Spinal cord (tissue), 10 donors: ENCODE results near the gene KCNK16. TPM values are rescaled to one million over a fixed set of nuclear protein-coding genes. Genes with fewer than 3 reads are reported as not detected.

Experiments used
- DNase-seq, 6 donors: peaks; one replicate each; pipeline versions ENCODE4 v3.0.0 to v3.0.0-alpha.2; 2013 to 2015; ENCODE audit warnings: low spot score in 6 of 6, low read depth in 4 of 6
- H3K27ac ChIP-seq: one replicate; pipeline ENCODE4 v1.5.1; 2013; ENCODE audit warnings: low read depth, low read length, control low read depth
- H3K27me3 ChIP-seq: one replicate; pipeline ENCODE4 v1.6.1; 2013; ENCODE audit warnings: low read length; ENCODE audit not compliant: control insufficient read depth, insufficient read depth
- H3K36me3 ChIP-seq: one replicate; pipeline ENCODE4 v1.6.1; 2013; ENCODE audit warnings: low read length; ENCODE audit not compliant: control insufficient read depth, insufficient read depth
- H3K4me1 ChIP-seq: one replicate; pipeline ENCODE4 v1.6.1; 2013; ENCODE audit warnings: low read length; ENCODE audit not compliant: control insufficient read depth, insufficient read depth
- H3K4me3 ChIP-seq: one replicate; pipeline ENCODE4 v1.5.1; 2013; ENCODE audit warnings: low read depth, low read length, control low read depth
- H3K9me3 ChIP-seq: one replicate; pipeline ENCODE4 v1.6.1; 2013; ENCODE audit warnings: low read length; ENCODE audit not compliant: control insufficient read depth, insufficient read depth
- WGBS: methylation state at CpG from one replicate; pipeline ENCODE4 v1.1.5; 2013; ENCODE audit warnings: missing lambda C conversion rate; ENCODE audit not compliant: insufficient coverage; 5-methylcytosine and 5-hydroxymethylcytosine counted together
- polyA plus RNA-seq, 2 donors: library from polyadenylated mRNA; unstranded; fragments of 120-200 nt; gene quantifications; one replicate each; pipeline ENCODE4 v1.2.1, GENCODE V29; 2013; ENCODE audit not compliant: insufficient read length in 2 of 2
- total RNA-seq, 2 donors: library from RNA; depleted of rRNA in 1 of 2; stranded (reverse); fragments of 120-200 nt in 1 of 2; fragments of >200 nt in 1 of 2; gene quantifications; one replicate each; pipeline versions ENCODE4 v1.2.3 to v1.2.4, GENCODE V29; 2013 to 2014
- donor health status: healthy.

Gene KCNK16
- total and polyA plus RNA-seq, 4 donors = not detected

GRCh38 chr6:39360378-39360777 lies 37.9 kb upstream of the KCNK16 start:
- Histone ChIP-seq H3K27me3 (no peaks in the 10 kb centered on the region), H3K4me1 (peaks cover 28% of the 10 kb centered on the region), H3K27ac (no peak overlapping the region), H3K4me3 (no peak overlapping the region), H3K36me3 (no peaks in the 10 kb centered on the region), H3K9me3 (no peaks in the 10 kb centered on the region)
- DNase-seq = no peak
- 88% methylated on average over 8 of the region's 9 CpGs for WGBS

- Histone ChIP-seq H3K27me3 (no peaks in the 10 kb centered on the region), H3K27ac (no peak overlapping the region), H3K4me1 (peaks cover 25% of the 10 kb centered on the region), H3K4me3 (no peak overlapping the region), H3K36me3 (no peaks in the 10 kb centered on the region), H3K9me3 (no peaks in the 10 kb centered on the region)
- WGBS = 78% methylated on average over 6 of the region's 7 CpGs
- DNase-seq = peak in 2 of 6 donors; percentile 74 to 85
These were observed 35.6 kb upstream of the KCNK16 start for GRCh38 chr6:39357998-39358686.

- Histone ChIP-seq H3K9me3 (no peaks in the 10 kb centered on the region), H3K4me1 (peaks cover 10% of the 10 kb centered on the region), H3K4me3 (no peak overlapping the region), H3K36me3 (no peaks in the 10 kb centered on the region), H3K27me3 (no peaks in the 10 kb centered on the region), H3K27ac (no peak overlapping the region)
- no peak for DNase-seq
- WGBS = 87% methylated on average over 7 of the region's 7 CpGs
These were observed 31.3 kb upstream of the KCNK16 start for GRCh38 chr6:39353698-39354315.

- WGBS = 88% methylated on average over 10 of the region's 13 CpGs
- DNase-seq = no peak
These were observed 28.4 kb upstream of the KCNK16 start for GRCh38 chr6:39350723-39351505.

GRCh38 chr6:39348740-39349139 lies 26.2 kb upstream of the KCNK16 start:
- Histone ChIP-seq H3K4me3 (no peak overlapping the region), H3K36me3 (no peaks in the 10 kb centered on the region), H3K27me3 (no peaks in the 10 kb centered on the region), H3K4me1 (peaks cover 16% of the 10 kb centered on the region), H3K27ac (no peak overlapping the region), H3K9me3 (no peaks in the 10 kb centered on the region)
- WGBS = 94% methylated on average over 15 of the region's 15 CpGs
- no peak for DNase-seq

More at GRCh38 chr6:39350723-39351505, 28.4 kb upstream of the KCNK16 start:
- Histone ChIP-seq H3K27me3 (no peaks in the 10 kb centered on the region), H3K9me3 (no peaks in the 10 kb centered on the region), H3K27ac (no peak overlapping the region), H3K4me3 (no peak overlapping the region), H3K4me1 (peaks cover 9% of the 10 kb centered on the region), H3K36me3 (no peaks in the 10 kb centered on the region)

GRCh38 chr6:39347906-39348585 lies 25.5 kb upstream of the KCNK16 start:
- H3K27ac ChIP-seq = no peak overlapping the region

GRCh38 chr6:39347206-39347605 lies 24.7 kb upstream of the KCNK16 start:
- no peaks in the 10 kb centered on the region for H3K36me3 ChIP-seq
- no peaks in the 10 kb centered on the region for H3K9me3 ChIP-seq
- no peaks in the 10 kb centered on the region for H3K27me3 ChIP-seq
- H3K4me1 ChIP-seq = peaks cover 22% of the 10 kb centered on the region
- H3K4me3 ChIP-seq = no peak overlapping the region
- no peak for DNase-seq
- no peak overlapping the region for H3K27ac ChIP-seq
- WGBS = 98% methylated on average over 5 of the region's 6 CpGs

More at GRCh38 chr6:39347906-39348585, 25.5 kb upstream of the KCNK16 start:
- Histone ChIP-seq H3K4me1 (peaks cover 16% of the 10 kb centered on the region), H3K4me3 (no peak overlapping the region), H3K9me3 (no peaks in the 10 kb centered on the region), H3K27me3 (no peaks in the 10 kb centered on the region), H3K36me3 (no peaks in the 10 kb centered on the region)
- 33% methylated on average over 8 of the region's 9 CpGs for WGBS
- DNase-seq = peak in 3 of 6 donors; percentile 66 to 92 (median 86)

GRCh38 chr6:39344821-39345280 lies 22.3 kb upstream of the KCNK16 start:
- 71% methylated on average over 5 of the region's 7 CpGs for WGBS

GRCh38 chr6:39343396-39343870 lies 20.9 kb upstream of the KCNK16 start:
- 81% methylated on average over 9 of the region's 9 CpGs for WGBS
- DNase-seq = no peak
- Histone ChIP-seq H3K27ac (peak overlapping the region; percentile 19), H3K36me3 (no peaks in the 10 kb centered on the region), H3K27me3 (no peaks in the 10 kb centered on the region), H3K9me3 (no peaks in the 10 kb centered on the region), H3K4me1 (peaks cover 47% of the 10 kb centered on the region), H3K4me3 (no peak overlapping the region)

More at GRCh38 chr6:39344821-39345280, 22.3 kb upstream of the KCNK16 start:
- peak in 1 of 6 donors; percentile 68 for DNase-seq
- Histone ChIP-seq H3K9me3 (no peaks in the 10 kb centered on the region), H3K27ac (no peak overlapping the region), H3K4me1 (peaks cover 36% of the 10 kb centered on the region), H3K27me3 (no peaks in the 10 kb centered on the region), H3K36me3 (no peaks in the 10 kb centered on the region), H3K4me3 (no peak overlapping the region)
